ENCODE results near the gene CEP83. TPM values are rescaled to one million over a fixed set of nuclear protein-coding genes. Genes with fewer than 3 reads are reported as not detected.

CEP83 gene
- total RNA-seq, 1 donor from 2014 or later = 14.9 TPM

- no peaks in the 10 kb centered on the region for H3K36me3 ChIP-seq (ENCODE audit: control insufficient read depth, insufficient read depth, low read length)
- H3K27me3 ChIP-seq (ENCODE audit: control insufficient read depth, insufficient read depth, low read length) = no peaks in the 10 kb centered on the region
- TF ChIP-seq, protein P1, sequence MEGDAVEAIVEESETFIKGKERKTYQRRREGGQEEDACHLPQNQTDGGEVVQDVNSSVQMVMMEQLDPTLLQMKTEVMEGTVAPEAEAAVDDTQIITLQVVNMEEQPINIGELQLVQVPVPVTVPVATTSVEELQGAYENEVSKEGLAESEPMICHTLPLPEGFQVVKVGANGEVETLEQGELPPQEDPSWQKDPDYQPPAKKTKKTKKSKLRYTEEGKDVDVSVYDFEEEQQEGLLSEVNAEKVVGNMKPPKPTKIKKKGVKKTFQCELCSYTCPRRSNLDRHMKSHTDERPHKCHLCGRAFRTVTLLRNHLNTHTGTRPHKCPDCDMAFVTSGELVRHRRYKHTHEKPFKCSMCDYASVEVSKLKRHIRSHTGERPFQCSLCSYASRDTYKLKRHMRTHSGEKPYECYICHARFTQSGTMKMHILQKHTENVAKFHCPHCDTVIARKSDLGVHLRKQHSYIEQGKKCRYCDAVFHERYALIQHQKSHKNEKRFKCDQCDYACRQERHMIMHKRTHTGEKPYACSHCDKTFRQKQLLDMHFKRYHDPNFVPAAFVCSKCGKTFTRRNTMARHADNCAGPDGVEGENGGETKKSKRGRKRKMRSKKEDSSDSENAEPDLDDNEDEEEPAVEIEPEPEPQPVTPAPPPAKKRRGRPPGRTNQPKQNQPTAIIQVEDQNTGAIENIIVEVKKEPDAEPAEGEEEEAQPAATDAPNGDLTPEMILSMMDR (IDR thresholded peaks at IDR 0.05; ENCODE audit: insufficient read depth, low read length, poor library complexity, severe bottlenecking) = no peak
- no peak for DNase-seq (ENCODE audit: low read depth)
- H3K4me3 ChIP-seq (ENCODE audit: low read depth, low read length) = no peak overlapping the region
Measured at GRCh38 chr12:94290353-94290752, 169.3 kb downstream of the CEP83 start.

DNA sequence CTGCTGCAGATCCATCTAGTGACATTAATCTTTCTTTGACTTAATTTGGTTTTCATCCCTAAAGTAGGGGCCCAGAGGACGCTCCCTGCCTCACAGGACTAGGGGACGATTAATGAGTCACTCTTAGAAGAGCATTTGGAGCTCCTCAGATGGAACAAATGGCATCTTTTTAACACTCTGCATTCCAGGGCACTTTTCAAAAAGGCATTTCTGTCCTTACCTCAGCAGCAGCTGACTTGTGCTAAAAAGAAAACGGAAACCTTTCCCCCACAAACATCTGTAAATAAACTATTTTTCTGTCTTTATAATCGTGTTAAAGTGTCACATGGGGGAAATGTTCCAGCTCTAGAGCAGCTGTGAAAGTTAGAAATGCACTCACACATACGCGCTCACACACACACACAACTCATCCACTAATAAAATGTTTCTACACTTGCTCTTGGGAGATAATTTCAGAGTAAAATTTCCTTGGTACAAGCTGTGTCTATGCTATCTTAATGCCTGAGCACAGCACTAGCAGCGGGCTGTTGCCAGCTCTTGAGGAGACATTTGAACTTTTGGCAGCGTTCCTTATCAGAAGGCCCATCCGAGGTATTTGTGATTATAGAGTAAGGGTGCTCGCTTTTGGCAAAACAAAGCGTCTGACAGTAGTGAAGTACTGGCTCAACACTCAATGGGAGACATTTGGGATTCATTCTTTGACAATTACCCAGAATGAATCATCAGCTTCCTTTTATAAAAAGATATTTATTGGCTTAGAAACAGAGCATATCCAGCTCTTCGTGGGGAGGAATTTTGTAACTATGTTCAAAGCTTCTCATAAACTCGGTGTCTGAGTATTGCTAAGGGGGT is 170.0 kb downstream of the CEP83 start:
- TF ChIP-seq, protein P1 (IDR thresholded peaks at IDR 0.05; ENCODE audit: insufficient read depth, low read length, poor library complexity, severe bottlenecking) = no peak
- no peaks in the 10 kb centered on the region for H3K36me3 ChIP-seq (ENCODE audit: control insufficient read depth, insufficient read depth, low read length)
- no peak for DNase-seq (ENCODE audit: low read depth)
- H3K4me3 ChIP-seq (ENCODE audit: low read depth, low read length) = no peak overlapping the region
- H3K27me3 ChIP-seq (ENCODE audit: control insufficient read depth, insufficient read depth, low read length) = no peaks in the 10 kb centered on the region

DNA sequence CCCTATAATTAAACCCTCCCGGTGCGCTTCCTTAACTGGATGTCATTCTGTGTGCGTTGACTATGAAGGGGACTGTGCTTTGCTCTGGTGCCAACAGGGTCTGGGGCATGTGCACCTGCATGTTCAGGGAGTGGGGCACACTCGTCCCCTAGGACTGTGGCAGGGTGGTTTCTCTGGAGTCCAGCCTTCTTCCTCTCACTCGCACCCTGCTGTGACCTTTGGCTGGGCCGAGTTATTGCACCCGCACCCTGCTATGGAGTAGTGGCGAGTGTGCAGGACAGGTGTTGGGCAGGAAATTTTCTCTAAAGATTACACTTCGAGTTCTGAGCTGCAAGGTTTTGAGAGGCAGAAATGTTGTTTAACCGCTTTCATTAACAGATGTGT is 172.4 kb downstream of the CEP83 start:
- Histone ChIP-seq H3K4me3 (ENCODE audit: low read depth, low read length) (no peak overlapping the region), H3K36me3 (ENCODE audit: control insufficient read depth, insufficient read depth, low read length) (no peaks in the 10 kb centered on the region), H3K27me3 (ENCODE audit: control insufficient read depth, insufficient read depth, low read length) (no peaks in the 10 kb centered on the region)
- TF ChIP-seq, protein P1 (IDR thresholded peaks at IDR 0.05; ENCODE audit: insufficient read depth, low read length, poor library complexity, severe bottlenecking) = no peak
- no peak for DNase-seq (ENCODE audit: low read depth)

- DNase-seq (ENCODE audit: low read depth) = no peak
- H3K27me3 ChIP-seq (ENCODE audit: control insufficient read depth, insufficient read depth, low read length) = no peaks in the 10 kb centered on the region
- no peak overlapping the region for H3K4me3 ChIP-seq (ENCODE audit: low read depth, low read length)
Measured at GRCh38 chr12:94286583-94287244, 173.0 kb downstream of the CEP83 start.

DNA sequence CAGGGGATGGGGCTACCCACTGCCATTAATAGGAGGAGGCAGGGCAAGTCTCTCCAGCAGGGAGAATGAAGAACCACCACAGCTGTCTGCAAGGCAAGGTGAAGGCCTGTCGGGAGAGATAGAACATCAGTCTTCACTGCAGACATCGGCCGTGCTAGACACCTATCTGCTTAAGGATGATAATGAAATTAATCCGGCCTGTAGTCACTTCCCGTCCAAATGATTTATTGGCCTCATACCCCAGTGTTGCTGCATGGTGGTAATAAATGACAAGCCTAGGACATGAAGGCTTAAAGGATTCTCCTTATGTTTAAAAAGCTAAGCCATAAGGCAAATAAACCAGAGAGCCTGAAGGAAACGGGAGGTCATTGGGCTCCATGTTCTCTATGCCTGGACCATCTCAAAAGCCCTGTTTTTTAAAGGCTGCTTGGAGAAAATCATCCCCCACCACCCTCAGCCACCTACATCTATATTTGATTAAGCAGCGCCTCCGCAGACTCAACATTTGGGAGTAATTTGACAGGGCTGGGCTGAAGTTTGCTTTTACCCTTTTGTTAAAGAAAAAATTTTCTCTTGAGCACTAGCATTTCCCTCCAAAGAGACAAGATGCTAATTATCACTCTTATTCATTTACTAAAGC is 173.6 kb downstream of the CEP83 start:
- TF ChIP-seq, protein P1 (IDR thresholded peaks at IDR 0.05; ENCODE audit: insufficient read depth, low read length, poor library complexity, severe bottlenecking) = no peak
- Histone ChIP-seq H3K27me3 (ENCODE audit: control insufficient read depth, insufficient read depth, low read length) (no peaks in the 10 kb centered on the region), H3K36me3 (ENCODE audit: control insufficient read depth, insufficient read depth, low read length) (no peaks in the 10 kb centered on the region)

More at GRCh38 chr12:94286583-94287244, 173.0 kb downstream of the CEP83 start:
- TF ChIP-seq, protein P1 (IDR thresholded peaks at IDR 0.05; ENCODE audit: insufficient read depth, low read length, poor library complexity, severe bottlenecking) = no peak
- no peaks in the 10 kb centered on the region for H3K36me3 ChIP-seq (ENCODE audit: control insufficient read depth, insufficient read depth, low read length)

More for the DNA sequence above, 173.6 kb downstream of the CEP83 start:
- DNase-seq (ENCODE audit: low read depth) = no peak
- no peak overlapping the region for H3K4me3 ChIP-seq (ENCODE audit: low read depth, low read length)

Measured in kidney epithelial cell (primary cell).